Activated naive CD8-positive, alpha-beta T cell treated with anti-CD3 and anti-CD28 coated beads, Interleukin-2, amount 10 ng/mL, durations not matched to agents 7 days and 5 days (primary cell): Measurements from ENCODE around the gene PLXNB1. TPM values are rescaled to one million over a fixed set of nuclear protein-coding genes. Genes with fewer than 3 reads are reported as not detected.

Experiments
- ATAC-seq: fragments of 150-1000 bp; cut with Tn5 transposase; one replicate; pipeline ENCODE4 v1.10.0; 2021; ENCODE audit warnings: low read depth, moderate library complexity
- POLR2A ChIA-PET: fragments of 350-600 bp; sonication (Branson Sonifier 250); formaldehyde crosslinking; loops from one replicate; lab custom pipeline; 2021; ENCODE audit warnings: antibody characterized with exemption; lab: Charles Lee
- DNase-seq: peaks from one replicate; pipeline ENCODE4 v3.0.0; 2021
- H3K27ac Mint-ChIP-seq: one replicate; pipeline ENCODE4 v1.8.0; 2022; ENCODE audit warnings: mild to moderate bottlenecking, mixed read lengths
- H3K27me3 Mint-ChIP-seq: one replicate; pipeline ENCODE4 v1.8.0; 2022; ENCODE audit warnings: mild to moderate bottlenecking, moderate library complexity, mixed read lengths
- H3K36me3 Mint-ChIP-seq: one replicate; pipeline ENCODE4 v1.8.0; 2021; ENCODE audit warnings: mild to moderate bottlenecking, mixed read lengths
- H3K4me1 Mint-ChIP-seq: one replicate; pipeline ENCODE4 v1.8.0; 2021; ENCODE audit warnings: mixed read lengths
- H3K4me3 Mint-ChIP-seq: one replicate; pipeline ENCODE4 v1.8.0; 2022; ENCODE audit warnings: mild to moderate bottlenecking, moderate library complexity, mixed read lengths
- H3K9me3 Mint-ChIP-seq: one replicate; pipeline ENCODE4 v1.8.0; 2021; ENCODE audit warnings: mixed read lengths
- total RNA-seq, 2 experiments: library from RNA; stranded (reverse); gene quantifications; one replicate each; pipeline ENCODE4 v1.2.3, GENCODE V29; 2021

Gene PLXNB1
- total RNA-seq, 2 experiments from 2014 or later, result 4.5 to 6.2 TPM

DNA sequence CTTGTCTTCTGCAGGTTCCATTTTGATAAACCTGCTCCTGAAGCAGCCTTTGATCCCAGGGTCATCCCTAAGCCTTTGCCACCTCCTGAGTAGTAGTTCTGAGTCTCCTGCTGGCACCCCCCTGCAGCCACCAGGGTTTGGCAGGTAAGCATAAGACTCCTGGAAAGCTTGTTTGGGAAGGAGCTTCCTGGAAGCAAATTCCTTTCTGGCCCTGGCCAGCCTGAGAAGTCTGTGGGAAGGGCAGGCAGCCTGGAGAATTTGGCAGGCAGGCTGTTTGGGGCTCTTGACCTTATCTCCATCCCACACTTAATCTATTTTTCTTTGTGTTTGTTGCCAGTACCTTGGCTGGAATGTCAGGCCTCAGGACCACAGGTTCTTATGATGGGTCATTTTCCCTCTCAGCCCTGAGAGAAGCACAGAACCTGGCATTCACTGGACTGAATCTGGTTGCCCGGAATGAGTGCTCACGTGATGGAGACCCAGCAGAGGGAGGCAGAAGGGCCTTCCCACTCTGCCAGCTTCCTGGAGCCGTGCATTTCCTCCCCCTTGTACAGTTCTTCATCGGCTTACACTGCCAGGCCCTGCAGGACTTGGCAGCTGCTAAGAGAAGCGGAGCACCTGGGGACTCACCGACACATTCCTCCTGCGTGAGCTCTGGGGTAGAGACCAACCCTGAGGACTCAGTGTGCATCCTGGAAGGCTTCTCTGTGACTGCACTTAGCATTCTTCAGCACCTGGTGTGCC is 30.1 kb upstream of the PLXNB1 start:
- H3K27ac Mint-ChIP-seq, result peak overlapping the region; percentile 67
- no peak for ATAC-seq
- peaks cover 18% of the 10 kb centered on the region for H3K36me3 Mint-ChIP-seq
- H3K9me3 Mint-ChIP-seq, result no peaks in the 10 kb centered on the region
- no peak overlapping the region for H3K4me3 Mint-ChIP-seq
- no peaks in the 10 kb centered on the region for H3K27me3 Mint-ChIP-seq
- DNase-seq, result peak; percentile 14
- POLR2A ChIA-PET, result interaction anchor here (1.5 kb wide), 1 partner anchor 21 kb away, joined by 7 read pairs; the partner anchor contains the start of gene CCDC51
- H3K4me1 Mint-ChIP-seq, result peaks cover 17% of the 10 kb centered on the region

DNA sequence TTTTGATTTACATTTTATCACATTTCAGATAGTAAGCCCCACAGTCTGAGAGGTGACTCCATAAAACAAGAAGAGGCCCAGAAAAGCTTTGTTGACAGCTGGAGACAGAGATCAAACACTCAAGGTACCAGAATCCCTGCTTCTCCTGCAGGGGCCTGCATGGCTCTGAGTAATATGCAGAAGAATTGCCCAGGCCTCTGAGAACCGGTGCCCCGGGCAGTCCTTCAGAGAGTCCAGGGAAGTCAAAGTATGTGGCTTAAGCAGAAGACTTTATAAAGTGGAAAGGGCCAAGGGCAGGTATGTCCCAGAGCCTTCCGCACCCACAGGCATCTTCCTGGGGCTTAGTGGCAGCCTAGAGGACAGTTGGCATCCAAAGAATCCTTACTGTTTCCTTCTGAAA is 29.4 kb upstream of the PLXNB1 start:
- no peaks in the 10 kb centered on the region for H3K9me3 Mint-ChIP-seq
- ATAC-seq (no peak), DNase-seq (no peak)
- no peak overlapping the region for H3K27ac Mint-ChIP-seq
- peaks cover 17% of the 10 kb centered on the region for H3K4me1 Mint-ChIP-seq
- no peak overlapping the region for H3K4me3 Mint-ChIP-seq
- POLR2A ChIA-PET, result no interaction called here
- H3K36me3 Mint-ChIP-seq, result peaks cover 21% of the 10 kb centered on the region
- H3K27me3 Mint-ChIP-seq, result no peaks in the 10 kb centered on the region

DNA sequence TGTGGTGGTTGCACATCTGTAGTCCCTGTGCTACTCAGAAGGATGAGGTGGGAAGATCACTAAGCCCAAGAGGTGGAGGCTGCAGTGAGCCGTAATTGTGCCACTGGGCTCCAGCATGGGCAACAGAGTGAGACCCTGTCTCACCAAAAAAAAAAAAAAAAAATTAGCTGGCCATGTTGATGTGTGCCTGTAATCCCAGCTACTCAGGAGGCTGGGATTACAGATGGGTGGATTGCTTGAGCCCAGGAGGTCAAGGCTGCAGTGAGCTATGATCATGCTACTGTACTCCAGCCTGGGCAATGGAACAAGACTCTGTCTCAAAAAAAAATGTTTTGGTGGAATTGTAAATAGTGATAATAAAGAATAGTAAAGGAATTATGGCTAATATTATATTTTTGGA is 26.6 kb upstream of the PLXNB1 start:
- H3K27ac Mint-ChIP-seq, result no peak overlapping the region
- DNase-seq (no peak), ATAC-seq (no peak)
- no peaks in the 10 kb centered on the region for H3K27me3 Mint-ChIP-seq
- peaks cover 18% of the 10 kb centered on the region for H3K4me1 Mint-ChIP-seq
- no peaks in the 10 kb centered on the region for H3K9me3 Mint-ChIP-seq
- H3K4me3 Mint-ChIP-seq, result no peak overlapping the region
- peaks cover 26% of the 10 kb centered on the region for H3K36me3 Mint-ChIP-seq
- POLR2A ChIA-PET, result interaction anchor here (1.1 to 2.3 kb wide), 3 partner anchors 9 to 17 kb away, joined by 4 to 13 read pairs (median 7); partner anchors contain the start of genes ATRIP, CCDC51 and TMA7

DNA sequence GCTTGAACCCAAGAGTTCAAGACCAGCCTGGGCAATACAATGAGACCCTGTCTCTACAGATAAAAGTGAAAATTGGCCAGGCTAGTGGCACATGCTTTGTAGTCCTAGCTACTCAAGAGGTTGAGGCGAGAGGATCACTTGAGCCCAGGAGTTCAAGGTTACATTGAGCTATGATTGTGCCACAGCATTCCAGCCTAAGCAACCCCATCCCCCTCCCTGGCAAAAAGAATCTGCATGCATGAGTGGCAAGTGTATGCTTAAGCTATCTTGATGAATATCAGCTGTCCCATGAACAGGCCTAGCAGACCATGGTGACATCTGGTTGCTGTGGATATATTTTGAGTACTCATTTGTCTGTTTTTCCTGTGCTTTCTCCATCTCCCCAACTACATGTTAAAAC is 21.4 kb upstream of the PLXNB1 start:
- Mint-ChIP-seq H3K4me3 (no peak overlapping the region), H3K36me3 (peaks cover 24% of the 10 kb centered on the region), H3K9me3 (no peaks in the 10 kb centered on the region), H3K27ac (no peak overlapping the region), H3K4me1 (peaks cover 17% of the 10 kb centered on the region), H3K27me3 (no peaks in the 10 kb centered on the region)
- peak; percentile 2 for DNase-seq
- POLR2A ChIA-PET, result no interaction called here
- no peak for ATAC-seq

DNA sequence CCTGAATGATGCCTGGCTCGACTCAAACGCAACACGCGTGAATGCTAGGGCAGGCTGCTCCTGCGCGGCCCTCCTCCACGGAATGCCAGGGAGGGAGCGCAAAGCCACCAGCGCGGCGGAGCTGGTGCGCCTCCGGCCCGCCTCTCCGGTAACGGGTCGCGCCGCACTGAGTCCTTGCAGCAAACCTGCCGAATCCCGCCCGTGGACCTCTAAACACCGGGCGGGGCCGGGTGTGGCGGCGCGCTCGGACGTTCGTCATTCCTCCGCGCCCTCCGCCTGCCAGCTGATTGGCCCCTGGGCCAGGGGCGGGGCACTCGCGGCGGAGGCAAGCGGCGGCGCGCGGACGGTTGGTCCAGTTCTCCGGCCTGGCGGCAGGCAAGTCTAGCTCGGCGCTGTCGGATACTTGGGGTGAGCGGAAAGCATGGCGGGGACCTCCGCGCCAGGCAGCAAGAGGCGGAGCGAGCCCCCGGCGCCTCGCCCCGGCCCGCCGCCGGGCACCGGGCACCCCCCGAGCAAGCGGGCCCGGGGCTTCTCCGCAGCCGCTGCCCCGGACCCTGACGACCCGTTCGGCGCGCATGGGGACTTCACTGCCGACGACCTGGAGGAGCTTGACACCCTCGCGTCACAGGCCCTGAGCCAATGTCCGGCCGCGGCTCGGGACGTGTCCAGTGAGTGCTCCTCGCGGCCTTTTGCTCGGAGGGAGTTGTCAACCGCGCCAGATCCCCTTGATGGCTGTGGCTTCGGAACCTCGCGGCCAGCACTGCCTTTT is 16.7 kb upstream of the PLXNB1 start, which contains the start of gene ATRIP:
Gene ATRIP, plus strand, starts transcription at position 313 of the 769 bp plus-strand sequence. Its CDS starts 109 bp downstream, at position 422.
- peak; percentile 97 for ATAC-seq
- peak within 1 kb of the TSS; percentile 95 for H3K27ac Mint-ChIP-seq
- no peaks in the 10 kb centered on the region for H3K27me3 Mint-ChIP-seq
- H3K36me3 Mint-ChIP-seq, result peaks cover 16% of the 10 kb centered on the region
- POLR2A ChIA-PET, result interaction anchor here (0.6 to 5.0 kb wide), 19 partner anchors 10 to 206 kb away, joined by 3 to 57 read pairs (median 5); partner anchors contain the start of genes PFKFB4, SHISA5 and ZNF589
- H3K4me1 Mint-ChIP-seq, result peaks cover 36% of the 10 kb centered on the region
- peak within 1 kb of the TSS; percentile 95 for H3K4me3 Mint-ChIP-seq
- H3K9me3 Mint-ChIP-seq, result no peaks in the 10 kb centered on the region
- peak; percentile 95 for DNase-seq

DNA sequence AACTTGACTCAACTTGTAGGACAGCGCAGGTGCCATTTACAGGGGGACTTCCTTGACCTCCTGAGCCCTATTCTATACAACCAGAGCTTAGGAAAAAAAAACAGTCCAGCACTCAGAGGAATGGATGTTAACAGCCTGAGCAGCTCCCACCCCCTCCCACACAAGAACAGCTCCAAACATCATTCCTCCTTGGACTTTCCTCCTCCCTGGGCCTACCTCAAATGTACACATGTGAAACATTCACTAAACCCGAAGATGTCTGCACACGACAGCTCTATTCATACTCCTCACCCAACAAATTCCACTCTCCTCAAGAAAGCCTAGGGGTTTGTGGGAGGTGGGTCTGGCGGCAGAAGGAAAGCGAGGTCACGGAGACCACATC is 16.1 kb upstream of the PLXNB1 start:
- Mint-ChIP-seq H3K27ac (peak overlapping the region; percentile 95), H3K9me3 (no peaks in the 10 kb centered on the region), H3K4me3 (peak overlapping the region; percentile 95), H3K4me1 (peaks cover 38% of the 10 kb centered on the region), H3K36me3 (peaks cover 17% of the 10 kb centered on the region), H3K27me3 (no peaks in the 10 kb centered on the region)
- no peak for ATAC-seq
- POLR2A ChIA-PET, result interaction anchor here (0.6 to 5.0 kb wide), 21 partner anchors 10 to 205 kb away, joined by 3 to 57 read pairs (median 5); partner anchors contain the start of genes PFKFB4, SHISA5 and ZNF589
- DNase-seq, result no peak

DNA sequence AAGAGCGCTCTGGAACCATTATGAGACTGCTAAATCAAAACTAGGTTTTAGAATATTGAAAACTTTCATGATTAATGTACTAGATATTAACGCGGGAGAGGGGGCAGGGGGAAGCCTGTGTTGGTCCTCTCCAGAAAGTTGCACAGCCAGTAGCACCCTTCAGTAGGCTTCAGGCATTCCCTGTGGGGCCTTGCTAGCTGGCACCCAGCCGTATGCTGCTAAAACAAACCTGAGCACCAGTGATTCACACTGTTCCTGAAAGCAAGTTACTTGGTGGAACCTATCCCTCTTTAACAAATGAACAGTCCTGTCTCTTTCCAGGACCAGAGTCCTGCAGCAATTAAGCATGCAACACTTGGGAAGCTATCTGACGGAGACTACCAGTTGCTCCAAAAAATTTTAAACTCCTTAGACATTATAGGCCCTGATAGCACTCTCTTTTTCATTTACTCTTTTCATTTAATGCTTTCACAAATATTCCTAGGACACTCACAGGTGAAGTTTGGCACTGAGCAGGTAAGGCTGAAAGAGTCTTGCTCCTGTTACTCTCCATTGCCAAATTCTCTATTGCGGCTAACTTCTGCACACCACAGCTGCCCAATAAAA is 15.5 kb upstream of the PLXNB1 start:
- ATAC-seq, result no peak
- Mint-ChIP-seq H3K27ac (peak overlapping the region; percentile 95), H3K36me3 (peaks cover 19% of the 10 kb centered on the region)

DNA sequence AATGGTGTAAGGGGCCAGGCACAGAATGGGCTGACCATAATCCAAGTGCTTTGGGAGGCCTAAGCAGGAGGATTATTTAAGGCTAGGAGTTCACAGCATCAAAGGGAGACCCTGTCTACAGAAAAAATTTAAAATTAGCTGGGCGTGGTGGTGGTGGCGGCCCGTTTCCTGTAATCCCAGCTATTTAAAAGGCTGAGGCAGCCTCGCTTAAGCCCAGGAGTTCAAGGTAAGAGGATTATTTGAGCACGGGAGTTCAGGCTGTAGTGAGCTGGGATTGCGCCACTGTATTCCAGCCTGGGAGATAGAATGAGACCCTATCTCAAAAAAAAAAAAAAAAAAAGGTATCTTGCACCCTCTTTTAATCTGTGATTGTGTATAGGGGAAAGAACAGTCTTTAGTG is 12.1 kb upstream of the PLXNB1 start:
- H3K27me3 Mint-ChIP-seq, result no peaks in the 10 kb centered on the region
- H3K9me3 Mint-ChIP-seq, result no peaks in the 10 kb centered on the region
- ATAC-seq (no peak), DNase-seq (peak; percentile 4)
- peaks cover 10% of the 10 kb centered on the region for H3K36me3 Mint-ChIP-seq
- POLR2A ChIA-PET, result interaction anchor here (1.2 to 3.4 kb wide), 3 partner anchors 22 to 62 kb away, joined by 3 to 18 read pairs (median 3); no protein-coding TSS in a partner anchor
- H3K4me3 Mint-ChIP-seq, result peak overlapping the region; percentile 99
- no peak overlapping the region for H3K27ac Mint-ChIP-seq
- H3K4me1 Mint-ChIP-seq, result peaks cover 40% of the 10 kb centered on the region

More for the DNA sequence above, 15.5 kb upstream of the PLXNB1 start:
- H3K4me3 Mint-ChIP-seq, result peak overlapping the region; percentile 95
- POLR2A ChIA-PET, result interaction anchor here (0.6 to 5.0 kb wide), 11 partner anchors 10 to 177 kb away, joined by 3 to 57 read pairs (median 5); a partner anchor contains a TSS
- no peak for DNase-seq
- no peaks in the 10 kb centered on the region for H3K27me3 Mint-ChIP-seq
- H3K4me1 Mint-ChIP-seq, result peaks cover 38% of the 10 kb centered on the region
- no peaks in the 10 kb centered on the region for H3K9me3 Mint-ChIP-seq

DNA sequence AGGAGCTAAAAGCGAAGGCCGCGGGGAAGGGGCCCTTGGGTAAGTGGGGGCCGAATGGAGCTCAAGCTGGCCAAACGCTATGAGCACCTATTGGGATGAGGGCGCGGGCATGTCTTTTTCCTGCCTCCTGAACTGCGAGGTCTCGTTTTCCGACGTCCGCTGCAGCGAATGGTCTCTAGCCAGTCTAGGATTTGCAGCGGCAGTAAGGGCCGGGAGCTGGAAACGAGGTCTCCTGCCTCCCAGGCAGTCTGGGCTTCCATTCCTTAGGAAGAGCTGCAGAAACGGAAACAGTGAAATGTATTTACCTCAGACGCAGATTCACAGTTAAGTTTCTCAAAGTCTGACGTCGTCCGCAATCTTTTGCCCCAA is 10.7 kb upstream of the PLXNB1 start:
- H3K27ac Mint-ChIP-seq, result peak overlapping the region; percentile 97
- H3K4me1 Mint-ChIP-seq, result peaks cover 33% of the 10 kb centered on the region
- no peaks in the 10 kb centered on the region for H3K27me3 Mint-ChIP-seq
- H3K36me3 Mint-ChIP-seq, result peaks cover 10% of the 10 kb centered on the region
- POLR2A ChIA-PET, result interaction anchor here (1.1 to 3.4 kb wide), 11 partner anchors 17 to 200 kb away, joined by 4 to 36 read pairs (median 12); partner anchors contain the start of genes NME6, SHISA5 and ZNF589
- H3K4me3 Mint-ChIP-seq, result peak overlapping the region; percentile 99
- ATAC-seq (peak; percentile 4), DNase-seq (no peak)
- no peaks in the 10 kb centered on the region for H3K9me3 Mint-ChIP-seq

DNA sequence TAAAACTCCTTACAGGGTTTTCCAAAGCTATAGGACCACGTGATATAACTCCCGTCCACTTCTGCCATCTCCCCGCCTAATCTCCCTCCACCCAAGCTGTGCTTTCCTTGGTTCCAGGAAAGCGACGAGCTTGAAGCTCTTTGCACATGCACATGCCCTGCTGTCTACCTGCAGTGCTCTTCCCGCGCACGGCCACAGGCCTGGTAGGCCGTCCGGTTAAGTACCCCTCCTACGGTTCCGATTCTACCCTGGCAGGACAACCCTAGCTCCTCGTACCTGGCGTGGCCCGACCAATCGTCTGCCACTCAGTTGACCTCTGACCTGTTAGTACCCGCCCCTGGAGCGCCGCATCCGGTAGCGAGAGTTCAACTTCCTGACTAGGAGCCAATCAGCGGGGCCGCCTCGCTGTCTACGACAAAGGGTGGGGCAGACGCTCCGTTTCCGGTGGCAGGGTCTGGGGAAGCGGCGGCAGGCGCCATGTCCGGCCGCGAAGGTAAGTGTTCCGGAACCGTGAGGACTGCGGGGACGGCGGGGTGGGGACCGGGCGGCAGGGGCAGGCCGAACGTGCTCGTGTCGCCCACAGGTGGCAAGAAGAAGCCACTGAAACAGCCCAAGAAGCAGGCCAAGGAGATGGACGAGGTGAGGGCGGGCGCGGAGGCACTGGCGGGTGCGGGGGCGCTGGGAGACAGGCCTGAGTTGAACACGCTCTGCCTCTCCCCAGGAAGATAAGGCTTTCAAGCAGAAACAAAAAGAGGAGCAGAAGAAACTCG is 10.1 kb upstream of the PLXNB1 start, which contains the start of the genes CCDC51 and TMA7:
Gene CCDC51, minus strand, starts transcription at position 300 of the 770 bp plus-strand sequence. CDS start 4,991 bp downstream, outside the sequence.
Gene TMA7, plus strand, starts transcription at position 438 of the 770 bp plus-strand sequence. Its CDS starts 40 bp downstream, at position 478.
- no peaks in the 10 kb centered on the region for H3K9me3 Mint-ChIP-seq
- peak within 1 kb of the TSS; percentile 97 for H3K27ac Mint-ChIP-seq
- H3K4me3 Mint-ChIP-seq, result peak within 1 kb of the TSS; percentile 99
- no peaks in the 10 kb centered on the region for H3K27me3 Mint-ChIP-seq
- POLR2A ChIA-PET, result interaction anchor here (0.5 to 3.4 kb wide), 26 partner anchors 10 to 358 kb away, joined by 3 to 36 read pairs (median 6); partner anchors contain the start of genes NME6, PFKFB4, PLXNB1 and SHISA5
- peaks cover 10% of the 10 kb centered on the region for H3K36me3 Mint-ChIP-seq
- ATAC-seq (peak; percentile 92), DNase-seq (peak; percentile 95)
- H3K4me1 Mint-ChIP-seq, result peaks cover 33% of the 10 kb centered on the region

DNA sequence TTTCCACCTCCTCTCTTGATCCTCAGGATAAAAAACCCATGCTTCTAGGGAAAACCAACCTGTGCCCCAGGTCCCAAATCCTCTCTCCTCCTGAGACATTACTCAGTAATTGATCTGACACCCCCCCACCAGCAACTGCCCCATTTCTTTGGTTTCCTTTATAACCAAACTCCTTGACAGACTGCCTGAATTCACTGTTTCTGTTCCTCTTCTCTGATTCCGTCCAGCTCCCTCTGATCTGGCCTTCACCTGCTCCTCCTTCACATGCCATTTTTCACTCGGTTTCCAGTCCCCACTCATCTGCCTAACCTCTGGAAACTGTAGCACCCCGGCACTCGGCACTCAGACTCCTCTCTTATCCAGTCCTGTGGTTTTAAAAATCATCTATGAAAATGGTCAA is 7.9 kb upstream of the PLXNB1 start:
- Mint-ChIP-seq H3K4me1 (peaks cover 40% of the 10 kb centered on the region), H3K4me3 (no peak overlapping the region), H3K27me3 (no peaks in the 10 kb centered on the region), H3K36me3 (peaks cover 10% of the 10 kb centered on the region), H3K9me3 (no peaks in the 10 kb centered on the region), H3K27ac (peak overlapping the region; percentile 55)
- POLR2A ChIA-PET, result no interaction called here
- ATAC-seq, result no peak
- DNase-seq, result peak; percentile 2

DNA sequence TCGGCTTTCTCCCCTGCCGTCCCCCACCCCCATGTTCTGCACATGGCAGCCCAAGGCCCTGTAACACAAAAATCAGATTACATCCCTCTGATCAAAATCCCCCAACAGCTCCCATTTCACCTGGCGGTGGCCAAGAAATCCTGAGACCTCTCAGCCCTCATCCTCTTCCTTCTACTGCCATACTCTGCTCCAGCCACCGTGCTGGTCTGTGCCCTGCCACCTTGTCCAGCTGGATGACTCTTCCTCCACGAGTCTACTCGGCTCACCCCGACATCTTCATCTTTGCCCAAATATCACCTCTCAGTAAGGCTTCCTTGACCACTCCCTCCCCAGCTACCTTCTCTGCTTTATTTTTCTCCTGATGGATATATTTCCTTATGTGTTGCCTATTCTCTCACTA is 7.0 kb upstream of the PLXNB1 start:
- POLR2A ChIA-PET, result interaction anchor here (1.5 to 1.8 kb wide), 4 partner anchors 10 to 198 kb away, joined by 4 to 9 read pairs (median 6); partner anchors contain the start of genes ATRIP and SLC26A6
- Mint-ChIP-seq H3K36me3 (peaks cover 10% of the 10 kb centered on the region), H3K9me3 (no peaks in the 10 kb centered on the region), H3K4me1 (peaks cover 34% of the 10 kb centered on the region), H3K27ac (no peak overlapping the region), H3K27me3 (no peaks in the 10 kb centered on the region), H3K4me3 (no peak overlapping the region)
- ATAC-seq (no peak), DNase-seq (peak; percentile 24)
